HCT116 (cell line): ENCODE measurements around the gene CHST1. TPM values are rescaled to one million over a fixed set of nuclear protein-coding genes. Genes with fewer than 3 reads are reported as not detected.

ENCODE experiments used
- ATAC-seq: fragments of 200-7000 bp; cut with Tn5 transposase; 2 replicates; pipeline ENCODE4 v1.9.1; 2020; ENCODE audit warnings: mild to moderate bottlenecking, moderate library complexity
- BruUV-seq: library from RNA; stranded (reverse); fragments of 400-500 nt; replicated peaks from 2 replicates; lab custom pipeline; 2021; lab: Mats Ljungman, UMichigan
- CTCF ChIA-PET: fragments of 300-600 bp; sonication (Branson Sonifier 250); formaldehyde crosslinking; loops from one replicate; lab custom pipeline; 2021; ENCODE audit warnings: antibody characterized with exemption; lab: Charles Lee
- POLR2A ChIA-PET: fragments of 300-600, 350-600 bp; sonication (Branson Sonifier 250); formaldehyde crosslinking; loops from one replicate; lab custom pipeline; 2021; ENCODE audit warnings: antibody characterized with exemption; lab: Charles Lee
- RAD21 ChIA-PET, 2 experiments: fragments of 300-600 bp; sonication (Branson Sonifier 250); formaldehyde crosslinking; loops; one replicate each; lab custom pipeline; 2023; ENCODE audit warnings: low total read pairs in 2 of 2; ENCODE audit not compliant: uncharacterized antibody in 2 of 2, unreplicated experiment in 2 of 2, low non-redundant PET in 1 of 2; lab: Charles Lee
- DNase-seq: peaks from one replicate; pipeline ENCODE4 v3.0.0-alpha.2; 2010; ENCODE audit warnings: low read depth, low spot score
- H2AFZ ChIP-seq: fragments of 200-600 bp; shearing (Covaris generic), sonication (generic); 2 replicates; pipeline ENCODE4 v1.6.1; 2017; ENCODE audit warnings: low read depth, mixed run types, mixed read lengths, antibody characterized with exemption, low read length; ENCODE audit not compliant: poor library complexity, severe bottlenecking
- H3K27ac ChIP-seq: 2 replicates; pipeline ENCODE4 v1.5.1; 2012; ENCODE audit warnings: low read depth, low read length
- H3K27me3 ChIP-seq: fragments of 200-600 bp; sonication (generic); 2 replicates; pipeline ENCODE4 v1.6.1; 2016; ENCODE audit warnings: mixed run types, low read length, mixed read lengths; ENCODE audit not compliant: insufficient read depth
- H3K36me3 ChIP-seq, 2 experiments: fragments of 200-500 bp in 1 of 2; fragments of 200-600 bp in 1 of 2; sonication (Bioruptor generic) in 1 of 2; sonication (generic) in 1 of 2; 2 replicates each; pipeline versions ENCODE4 v1.5.1 to v1.6.1; 2014 to 2016; ENCODE audit warnings: low read length in 2 of 2, inconsistent platforms in 1 of 2, mixed read lengths in 1 of 2, mixed run types in 1 of 2; ENCODE audit not compliant: insufficient read depth in 2 of 2, control insufficient read depth in 1 of 2
- H3K4me1 ChIP-seq, 2 experiments: fragments of 200-600 bp in 1 of 2; sonication (generic) in 1 of 2; 2 replicates each; pipeline versions ENCODE4 v1.5.1 to v1.6.1; 2012 to 2017; ENCODE audit warnings: low read length in 2 of 2, inconsistent platforms in 1 of 2, mild to moderate bottlenecking in 1 of 2, mixed read lengths in 1 of 2, mixed run types in 1 of 2, moderate library complexity in 1 of 2; ENCODE audit not compliant: insufficient read depth in 2 of 2, control insufficient read depth in 1 of 2
- H3K4me2 ChIP-seq: fragments of 200-600 bp; sonication (generic); 2 replicates; pipeline ENCODE4 v1.6.1; 2017; ENCODE audit warnings: mixed run types, low read length, mixed read lengths
- H3K4me3 ChIP-seq, 2 experiments: fragments of 200-600 bp in 1 of 2; sonication (generic) in 1 of 2; replicated peaks in 1 of 2; 2 replicates each; pipeline ENCODE4 v1.5.1; 2011 to 2016; ENCODE audit warnings: low read length in 2 of 2, control low read depth in 1 of 2, low read depth in 1 of 2, mild to moderate bottlenecking in 1 of 2, mixed read lengths in 1 of 2, mixed run types in 1 of 2
- H3K79me2 ChIP-seq: fragments of 200-600 bp; sonication (generic); 2 replicates; pipeline ENCODE4 v1.6.1; 2017; ENCODE audit warnings: mild to moderate bottlenecking, mixed run types, low read length, moderate library complexity, mixed read lengths; ENCODE audit not compliant: insufficient read depth
- H3K9ac ChIP-seq: fragments of 200-600 bp; sonication (generic); 2 replicates; pipeline ENCODE4 v1.6.1; 2016; ENCODE audit warnings: low read length, mixed read lengths
- H3K9me2 ChIP-seq: fragments of 200-600 bp; sonication (generic), shearing (Covaris generic); 2 replicates; pipeline ENCODE4 v1.6.1; 2017; ENCODE audit warnings: mixed run types, mild to moderate bottlenecking, moderate library complexity; ENCODE audit not compliant: insufficient read depth
- H3K9me3 ChIP-seq, 2 experiments: fragments of 200-500 bp in 1 of 2; fragments of 200-600 bp in 1 of 2; sonication (Bioruptor generic) in 1 of 2; sonication (generic) in 1 of 2; 2 replicates each; pipeline ENCODE4 v1.6.1; 2014 to 2017; ENCODE audit warnings: low read length in 2 of 2, mixed read lengths in 2 of 2, inconsistent platforms in 1 of 2, low read depth in 1 of 2, mild to moderate bottlenecking in 1 of 2, mixed run types in 1 of 2, moderate library complexity in 1 of 2; ENCODE audit not compliant: control insufficient read depth in 1 of 2, insufficient read depth in 1 of 2
- H4K20me1 ChIP-seq: fragments of 200-600 bp; sonication (generic), shearing (Covaris generic); 2 replicates; pipeline ENCODE4 v1.6.1; 2017; ENCODE audit warnings: mixed run types, mild to moderate bottlenecking, moderate library complexity; ENCODE audit not compliant: insufficient read depth
- ATF3 ChIP-seq: IDR thresholded peaks from 2 replicates; pipeline ENCODE4 v1.6.1; 2012
- CBX3 ChIP-seq: IDR thresholded peaks from 2 replicates; pipeline ENCODE4 v1.6.1; 2012; ENCODE audit warnings: low read depth
- CEBPB ChIP-seq: IDR thresholded peaks from 2 replicates; pipeline ENCODE4 v1.6.1; 2012; ENCODE audit warnings: low read depth
- EZH2 ChIP-seq: fragments of 200-600 bp; sonication (generic); IDR thresholded peaks from 2 replicates; pipeline ENCODE4 v1.6.1; 2017; ENCODE audit warnings: antibody characterized with exemption, mixed run types
- EZH2phosphoT487 ChIP-seq: fragments of 200-600 bp; IDR thresholded peaks from 2 replicates; pipeline ENCODE4 v1.6.1; 2018; ENCODE audit warnings: antibody characterized with exemption, borderline replicate concordance
- MAX ChIP-seq: IDR thresholded peaks from 2 replicates; pipeline ENCODE4 v1.6.1; 2012
- POLR2AphosphoS5 ChIP-seq: IDR thresholded peaks from 2 replicates; pipeline ENCODE4 v1.6.1; 2011; ENCODE audit warnings: mild to moderate bottlenecking, low read depth, low read length, moderate library complexity
- SP1 ChIP-seq: IDR thresholded peaks from 2 replicates; pipeline ENCODE4 v1.6.1; 2012; ENCODE audit warnings: low read depth
- SRF ChIP-seq: IDR thresholded peaks from 2 replicates; pipeline ENCODE4 v1.6.1; 2012; ENCODE audit warnings: low read depth
- YY1 ChIP-seq: IDR thresholded peaks from 2 replicates; pipeline ENCODE4 v1.6.1; 2011; ENCODE audit warnings: low read length, low read depth, moderate library complexity, mild to moderate bottlenecking; ENCODE audit not compliant: insufficient replicate concordance; ENCODE audit errors: extremely low read depth
- ZBTB33 ChIP-seq: IDR thresholded peaks from 2 replicates; pipeline ENCODE4 v1.6.1; 2011; ENCODE audit warnings: mild to moderate bottlenecking, low read length, moderate library complexity; ENCODE audit not compliant: insufficient replicate concordance; ENCODE audit errors: extremely low read depth
- ZNF274 ChIP-seq: fragments of 200-500 bp; sonication (Bioruptor generic); IDR thresholded peaks from 2 replicates; pipeline ENCODE4 v1.6.1; 2014; ENCODE audit warnings: mild to moderate bottlenecking, low read depth, low read length, inconsistent platforms
- intact Hi-C: fragments of 100-400 bp; cut with micrococcal nuclease; formaldehyde crosslinking; loops from 2 replicates; pipeline ENCODE4 v1.10.0; 2022
- total RNA-seq: library from RNA; stranded (reverse); gene quantifications from one replicate; pipeline ENCODE4 v1.2.1, GENCODE V29; 2021; ENCODE audit not compliant: unreplicated experiment

Gene CHST1
- total RNA-seq, 1 experiment from 2014 or later = 0.69 TPM

GRCh38 chr11:45666648-45667642 is 1.5 kb upstream of the CHST1 start:
- Histone ChIP-seq H3K4me3 (no peak overlapping the region), H3K9ac (no peak overlapping the region), H3K9me2 (no peaks in the 10 kb centered on the region), H3K36me3 (no peaks in the 10 kb centered on the region), H2AFZ (no peak overlapping the region), H4K20me1 (no peaks in the 10 kb centered on the region), H3K4me2 (no peak overlapping the region), H3K27me3 (peaks cover 6% of the 10 kb centered on the region; the same call in 1 of the 2 replicates), H3K9me3 (no peaks in the 10 kb centered on the region), H3K27ac (no peak overlapping the region), H3K4me1 (peaks cover 3 to 18% of the 10 kb centered on the region in 2 experiments; a peak in 2 of 4 replicates), H3K79me2 (no peaks in the 10 kb centered on the region)
- no TSS peak for BruUV-seq
- intact Hi-C loops = no loop called here
- TF ChIP-seq MAX (no peak), CBX3 (no peak), EZH2 (no peak), ZNF274 (no peak), CEBPB (no peak), ATF3 (no peak), ZBTB33 (no peak), POLR2AphosphoS5 (no peak), SP1 (no peak), SRF (no peak), EZH2phosphoT487 (no peak), YY1 (no peak)
- DNase-seq (no peak), ATAC-seq (no peak)
- ChIA-PET RAD21 (no interaction called here), POLR2A (no interaction called here), CTCF (interaction anchor here (1.0 to 3.1 kb wide), 3 partner anchors 12 to 296 kb away, joined by 4 to 12 read pairs (median 4); no protein-coding TSS in a partner anchor)
